SU-DHL-6 (cell line): ENCODE data around the gene FRMPD1.

Source experiments
- EZH2phosphoT487 ChIP-seq: fragments of 200-600 bp; sonication (generic), shearing (Covaris generic); conservative IDR thresholded peaks from 2 replicates; pipeline ENCODE4 v1.6.1; 2018; ENCODE audit warnings: mild to moderate bottlenecking, antibody characterized with exemption, low read length, moderate library complexity, mixed read lengths
- TF ChIP-seq, protein P1 (sequence below): fragments of 200-600 bp; sonication (generic); IDR thresholded peaks from one replicate; pipeline ENCODE4 v1.5.1; 2017; ENCODE audit warnings: antibody characterized with exemption, mild to moderate bottlenecking, low read length, moderate library complexity; ENCODE audit not compliant: insufficient read depth, poor library complexity, severe bottlenecking

DNA sequence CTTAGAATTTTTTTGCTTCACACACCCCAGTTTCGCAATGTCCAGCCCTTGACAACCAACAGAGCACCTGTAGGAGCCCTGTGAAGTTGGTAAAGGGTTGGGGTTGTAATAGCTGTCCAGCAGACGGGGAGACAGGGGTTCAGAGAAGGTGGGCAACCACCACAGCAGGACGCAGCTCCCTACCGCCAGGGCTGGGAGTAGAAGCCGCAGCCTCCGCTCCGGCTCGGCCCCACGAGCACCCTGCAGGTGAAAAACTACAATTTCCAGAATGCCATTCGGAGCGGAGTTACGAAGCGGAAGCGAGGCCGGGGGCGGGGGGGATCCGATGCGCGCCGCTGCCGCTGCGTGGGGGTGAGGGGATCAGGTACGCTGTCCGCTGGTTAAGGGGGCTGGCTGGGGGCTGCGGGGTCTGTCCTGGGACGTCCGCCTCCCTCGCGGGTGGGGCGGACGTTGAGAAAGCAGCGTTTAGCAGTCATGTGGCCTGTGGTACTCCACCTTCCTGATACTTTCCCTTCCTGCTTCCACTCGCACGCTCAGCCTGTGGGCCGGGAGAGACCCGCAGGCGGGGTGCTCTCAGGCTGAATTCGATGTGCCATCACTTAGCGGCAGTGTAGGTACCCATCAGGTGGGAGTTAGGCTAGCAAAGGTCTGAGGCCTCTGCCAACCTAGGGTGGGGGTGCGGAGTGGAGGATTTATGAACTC lies 102.9 kb downstream of the FRMPD1 start, which contains the start of gene TRMT10B:
- TF ChIP-seq, protein P1, sequence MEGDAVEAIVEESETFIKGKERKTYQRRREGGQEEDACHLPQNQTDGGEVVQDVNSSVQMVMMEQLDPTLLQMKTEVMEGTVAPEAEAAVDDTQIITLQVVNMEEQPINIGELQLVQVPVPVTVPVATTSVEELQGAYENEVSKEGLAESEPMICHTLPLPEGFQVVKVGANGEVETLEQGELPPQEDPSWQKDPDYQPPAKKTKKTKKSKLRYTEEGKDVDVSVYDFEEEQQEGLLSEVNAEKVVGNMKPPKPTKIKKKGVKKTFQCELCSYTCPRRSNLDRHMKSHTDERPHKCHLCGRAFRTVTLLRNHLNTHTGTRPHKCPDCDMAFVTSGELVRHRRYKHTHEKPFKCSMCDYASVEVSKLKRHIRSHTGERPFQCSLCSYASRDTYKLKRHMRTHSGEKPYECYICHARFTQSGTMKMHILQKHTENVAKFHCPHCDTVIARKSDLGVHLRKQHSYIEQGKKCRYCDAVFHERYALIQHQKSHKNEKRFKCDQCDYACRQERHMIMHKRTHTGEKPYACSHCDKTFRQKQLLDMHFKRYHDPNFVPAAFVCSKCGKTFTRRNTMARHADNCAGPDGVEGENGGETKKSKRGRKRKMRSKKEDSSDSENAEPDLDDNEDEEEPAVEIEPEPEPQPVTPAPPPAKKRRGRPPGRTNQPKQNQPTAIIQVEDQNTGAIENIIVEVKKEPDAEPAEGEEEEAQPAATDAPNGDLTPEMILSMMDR: no peak
- TF ChIP-seq EZH2phosphoT487: no peak
